Measurements from ENCODE around the gene CDK2.

CDK2 gene

GRCh38 chr12:55938826-55939501 lies 27.7 kb upstream of the CDK2 start:
- DNase-seq (ENCODE audit: low spot score) = no peak

GRCh38 chr12:55940065-55940732 lies 26.4 kb upstream of the CDK2 start:
- peak; percentile 83 for DNase-seq (ENCODE audit: low spot score)

- no peak for DNase-seq (ENCODE audit: low spot score)
Measured at GRCh38 chr12:55942055-55942454, 24.6 kb upstream of the CDK2 start.

GRCh38 chr12:55942577-55943136 lies 24.0 kb upstream of the CDK2 start:
- no peak for DNase-seq (ENCODE audit: low spot score)

GRCh38 chr12:55946553-55946952 lies 20.1 kb upstream of the CDK2 start:
- DNase-seq (ENCODE audit: low spot score) = no peak

GRCh38 chr12:55955344-55955743 lies 11.3 kb upstream of the CDK2 start:
- no peak for DNase-seq (ENCODE audit: low spot score)

GRCh38 chr12:55955800-55956508 lies 10.7 kb upstream of the CDK2 start:
- DNase-seq (ENCODE audit: low spot score) = no peak

- DNase-seq (ENCODE audit: low spot score) = no peak
Measured at GRCh38 chr12:55957106-55957859, 9.3 kb upstream of the CDK2 start.

- no peak for DNase-seq (ENCODE audit: low spot score)
Measured at GRCh38 chr12:55963760-55964159, 2.9 kb upstream of the CDK2 start.

- no peak for DNase-seq (ENCODE audit: low spot score)
Measured at GRCh38 chr12:55965240-55965639, 1.4 kb upstream of the CDK2 start.

GRCh38 chr12:55965941-55966407 lies 656 bp upstream of the CDK2 start, which contains the start of gene PMEL:
Gene PMEL, minus strand, starts transcription at chr12:55966042. Its CDS starts 31 bp downstream, at chr12:55966011.
- DNase-seq (ENCODE audit: low spot score) = no peak

- DNase-seq (ENCODE audit: low spot score) = no peak
Measured at GRCh38 chr12:55969356-55969755, 2.7 kb downstream of the CDK2 start.

GRCh38 chr12:55970775-55971174 lies 4.1 kb downstream of the CDK2 start:
- no peak for DNase-seq (ENCODE audit: low spot score)

GRCh38 chr12:55972042-55972441 lies 5.4 kb downstream of the CDK2 start:
- DNase-seq (ENCODE audit: low spot score) = no peak

- DNase-seq (ENCODE audit: low spot score) = no peak
Measured at GRCh38 chr12:55972456-55972855, 5.8 kb downstream of the CDK2 start.

- DNase-seq (ENCODE audit: low spot score) = no peak
Measured at GRCh38 chr12:55972911-55973598, 6.4 kb downstream of the CDK2 start.

- peak; percentile 100 for DNase-seq (ENCODE audit: low spot score)
Measured at GRCh38 chr12:55973599-55974307, 7.1 kb downstream of the CDK2 start, which contains the start of gene RAB5B. Gene RAB5B, plus strand, starts transcription at chr12:55974078. Its CDS starts 12,883 bp downstream, at chr12:55986961.

- DNase-seq (ENCODE audit: low spot score) = no peak
Measured at GRCh38 chr12:55974308-55974730, 7.7 kb downstream of the CDK2 start.

- DNase-seq (ENCODE audit: low spot score) = no peak
Measured at GRCh38 chr12:55978393-55978792, 11.8 kb downstream of the CDK2 start.

GRCh38 chr12:55979069-55979468 lies 12.4 kb downstream of the CDK2 start:
- DNase-seq (ENCODE audit: low spot score) = no peak

Measured in globus pallidus (tissue), 1 donor.